GM12878 (cell line): ENCODE data around the gene ZNF417. TPM values are rescaled to one million over a fixed set of nuclear protein-coding genes. Genes with fewer than 3 reads are reported as not detected.

Experiments used
- ATAC-seq: fragments of 200-7000 bp; cut with Tn5 transposase; 3 replicates; pipeline ENCODE4 v1.9.1; 2020; ENCODE audit warnings: mild to moderate bottlenecking, moderate library complexity
- BruUV-seq: library from RNA; stranded (reverse); fragments of 400-500 nt; replicated peaks from 2 replicates; lab custom pipeline; 2021; lab: Mats Ljungman, UMichigan
- CTCF ChIA-PET: fragments of 300-600 bp; sonication (Branson Sonifier 250); formaldehyde crosslinking; extraction: SDS; loops from one replicate; lab custom pipeline; 2021; ENCODE audit warnings: inconsistent platforms; lab: Yijun Ruan, JAX
- POLR2A ChIA-PET: fragments of 350-600 bp; formaldehyde crosslinking; extraction: SDS; loops from one replicate; lab custom pipeline; 2021; ENCODE audit warnings: inconsistent platforms; lab: Charles Lee
- RAD21 ChIA-PET: fragments of 300-600 bp; sonication (Branson Sonifier 250); formaldehyde crosslinking; loops from one replicate; lab custom pipeline; 2023; ENCODE audit warnings: antibody characterized with exemption; ENCODE audit not compliant: unreplicated experiment; lab: Charles Lee
- SMC1A ChIA-PET: fragments of 300-600 bp; sonication (Branson Sonifier 250); formaldehyde crosslinking; loops from one replicate; lab custom pipeline; 2023; ENCODE audit not compliant: unreplicated experiment, uncharacterized antibody; lab: Charles Lee
- DNase-seq: peaks from one replicate; pipeline ENCODE4 v3.0.0-alpha.2; 2011; ENCODE audit warnings: low read depth, low spot score
- FAIRE-seq: peaks from 3 replicates; lab custom pipeline; 2011; peaks lifted over from hg19 to GRCh38; lab: Jason Lieb, UNC
- H2AFZ ChIP-seq: 2 replicates; pipeline ENCODE4 v1.6.0; 2011; ENCODE audit warnings: low read depth, low read length, control low read depth; ENCODE audit not compliant: control insufficient read depth
- H3K27ac ChIP-seq: 2 replicates; pipeline ENCODE4 v1.5.1; 2011; ENCODE audit warnings: control low read depth; ENCODE audit not compliant: control insufficient read depth, insufficient read depth
- H3K27me3 ChIP-seq, 2 experiments: replicated peaks in 1 of 2; 2 replicates each; pipeline versions ENCODE4 v1.6.0 to v1.6.1; 2011; ENCODE audit warnings: low read length in 1 of 2; ENCODE audit not compliant: control insufficient read depth in 2 of 2, insufficient read depth in 2 of 2
- H3K36me3 ChIP-seq, 2 experiments: 2 replicates each; pipeline ENCODE4 v1.5.1; 2011; ENCODE audit warnings: low read length in 1 of 2; ENCODE audit not compliant: control insufficient read depth in 2 of 2, insufficient read depth in 2 of 2
- H3K4me1 ChIP-seq: 2 replicates; pipeline ENCODE4 v1.6.1; 2011; ENCODE audit warnings: mild to moderate bottlenecking, low read length, moderate library complexity, mixed read lengths; ENCODE audit not compliant: control insufficient read depth, insufficient read depth
- H3K4me2 ChIP-seq: 2 replicates; pipeline ENCODE4 v1.6.0; 2011; ENCODE audit warnings: control low read depth; ENCODE audit not compliant: control insufficient read depth, insufficient read depth
- H3K4me3 ChIP-seq: fragments of 200-600 bp; sonication (generic); 2 replicates; pipeline ENCODE4 v1.5.1; 2016
- H3K79me2 ChIP-seq: 2 replicates; pipeline ENCODE4 v1.6.0; 2011; ENCODE audit warnings: low read length; ENCODE audit not compliant: control insufficient read depth, insufficient read depth
- H3K9ac ChIP-seq: 2 replicates; pipeline ENCODE4 v1.8.0; 2011; ENCODE audit warnings: low read length, control low read depth, mixed read lengths; ENCODE audit not compliant: control insufficient read depth, insufficient read depth
- H3K9me3 ChIP-seq: replicated peaks from 3 replicates; pipeline ENCODE4 v1.5.1; 2011; ENCODE audit warnings: mild to moderate bottlenecking, low read length; ENCODE audit not compliant: control insufficient read depth, insufficient read depth
- H4K20me1 ChIP-seq: 2 replicates; pipeline ENCODE4 v1.6.0; 2011; ENCODE audit not compliant: control insufficient read depth, insufficient read depth
- CHD4 ChIP-seq: fragments of 200-600 bp; sonication (generic); IDR thresholded peaks from 2 replicates; pipeline ENCODE4 v1.6.1; 2016; ENCODE audit warnings: mild to moderate bottlenecking
- CUX1 ChIP-seq: IDR thresholded peaks from 2 replicates; pipeline ENCODE4 v1.6.1; 2012; ENCODE audit warnings: improper control_type of control experiment, low read depth, low read length; ENCODE audit not compliant: insufficient replicate concordance
- DPF2 ChIP-seq: fragments of 450-650 bp; IDR thresholded peaks from 2 replicates; pipeline ENCODE4 v1.6.1; 2017; ENCODE audit warnings: mild to moderate bottlenecking
- FOXK2 ChIP-seq: fragments of 450-650 bp; IDR thresholded peaks from 2 replicates; pipeline ENCODE4 v1.6.1; 2017; ENCODE audit warnings: mild to moderate bottlenecking, moderate library complexity
- IKZF1 ChIP-seq: fragments of 450-650 bp; conservative IDR thresholded peaks from 2 replicates; pipeline ENCODE4 v1.6.1; 2017; ENCODE audit warnings: antibody characterized with exemption, mild to moderate bottlenecking
- KAT2A ChIP-seq: conservative IDR thresholded peaks from 2 replicates; pipeline ENCODE4 v1.6.1; 2011; ENCODE audit warnings: low read depth, low read length; ENCODE audit not compliant: control insufficient read depth
- POLR2AphosphoS2 ChIP-seq: IDR thresholded peaks from 2 replicates; pipeline ENCODE4 v1.6.1; 2011; ENCODE audit warnings: low read depth, mild to moderate bottlenecking, low read length, improper control_type of control experiment, moderate library complexity
- POLR2AphosphoS5 ChIP-seq: IDR thresholded peaks from 2 replicates; pipeline ENCODE4 v1.6.1; 2011; ENCODE audit warnings: mild to moderate bottlenecking, low read length, inconsistent platforms
- RBBP5 ChIP-seq: fragments of 200-600 bp; sonication (generic); conservative IDR thresholded peaks from 2 replicates; pipeline ENCODE4 v1.6.1; 2016
- RUNX3 ChIP-seq: IDR thresholded peaks from 2 replicates; pipeline ENCODE4 v1.6.1; 2012; ENCODE audit warnings: low read length, inconsistent platforms
- SP1 ChIP-seq: IDR thresholded peaks from one replicate; pipeline ENCODE4 v1.6.1; 2011; ENCODE audit warnings: low read depth, low read length
- STAT1 ChIP-seq: fragments of 450-650 bp; conservative IDR thresholded peaks from 2 replicates; pipeline ENCODE4 v1.6.1; 2014; ENCODE audit warnings: antibody characterized with exemption, mild to moderate bottlenecking
- TCF3 ChIP-seq: IDR thresholded peaks from 2 replicates; pipeline ENCODE4 v1.6.1; 2012; ENCODE audit warnings: low read depth, mild to moderate bottlenecking, low read length, borderline replicate concordance; ENCODE audit not compliant: insufficient read depth
- WGBS: methylation state at CpG from one replicate; pipeline ENCODE4 v1.1.6; 2016; ENCODE audit warnings: low lambda C conversion rate; ENCODE audit not compliant: insufficient replicate concordance, insufficient coverage; ENCODE audit errors: missing lambda C conversion rate; 5-methylcytosine and 5-hydroxymethylcytosine counted together
- in situ Hi-C: fragments of 300-500 bp; cut with MboI; formaldehyde crosslinking; loops from 9 replicates; pipeline ENCODE4 v1.14.3; 2018; ENCODE audit warnings: mixed read lengths
- intact Hi-C: fragments of 100-400 bp; cut with micrococcal nuclease; formaldehyde crosslinking; loops from one replicate; pipeline ENCODE4 v1.14.2; 2022; ENCODE audit not compliant: unreplicated experiment
- polyA plus RNA-seq, 11 experiments: library from polyadenylated mRNA; depleted of rRNA in 4 of 11; unstranded in 6 of 11; stranded (reverse) in 5 of 11; fragments of >200 nt; fragmentation: Nextera tagmentation in 4 of 11; fragmentation: Illumina TruSeq in 1 of 11; extraction: Ambion mirVana in 4 of 11; extraction: Trizol in 1 of 11; gene quantifications; 1 replicate in 1 of 11; 2 replicates in 10 of 11; pipeline versions ENCODE4 v1.2.1 to v1.2.3, GENCODE V29; 2011 to 2016; ENCODE audit warnings: inconsistent platforms in 2 of 11, missing spikeins in 2 of 11, low read depth in 1 of 11
- total RNA-seq, 4 experiments: library from RNA; depleted of rRNA in 3 of 4; stranded (reverse); fragments of >200 nt in 3 of 4; fragmentation: Illumina TruSeq in 1 of 4; extraction: Trizol in 1 of 4; gene quantifications; 2 replicates each; pipeline versions ENCODE4 v1.2.1 to v1.2.3, GENCODE V29; 2013 to 2021
- TF ChIP-seq, protein P1 (sequence below), 3 experiments: IDR thresholded peaks in 2 of 3; conservative IDR thresholded peaks in 1 of 3; 2 replicates each; pipeline ENCODE4 v1.5.1; 2011; ENCODE audit warnings: low read depth in 3 of 3, low read length in 3 of 3, mild to moderate bottlenecking in 3 of 3, control low read depth in 2 of 3, moderate library complexity in 2 of 3, inconsistent platforms in 1 of 3, mixed read lengths in 1 of 3; ENCODE audit not compliant: control insufficient read depth in 2 of 3, insufficient read depth in 1 of 3; ENCODE audit errors: extremely low read depth in 1 of 3
- TF ChIP-seq, protein P2 (sequence below): fragments of 450-650 bp; IDR thresholded peaks from 2 replicates; pipeline ENCODE4 v1.6.1; 2014; ENCODE audit warnings: mild to moderate bottlenecking
- TF ChIP-seq, protein P3 (sequence below): IDR thresholded peaks from 2 replicates; pipeline ENCODE4 v1.6.1; 2012; ENCODE audit warnings: low read depth, low read length, improper control_type of control experiment

The ZNF417 gene
- total and polyA plus RNA-seq, 10 of the 15 experiments (the other 5 are each of a cell fraction or from before 2014, with no cell fraction given), result 1.3 to 13.6 (median 6.5) TPM

- intact Hi-C loops (no loop called here), in situ Hi-C loops (no loop called here)
- CTCF ChIA-PET, result no interaction called here
- H2AFZ ChIP-seq, result peak within 1 kb of the TSS; percentile 75
- WGBS, result 9% methylated on average over 50 of the region's 54 CpGs
- TSS peak; percentile 73 for BruUV-seq
- H3K36me3 ChIP-seq, result no peaks in the 10 kb centered on the region; a peak in 1 of 4 replicates
- DNase-seq (peak; percentile 55), ATAC-seq (peak; percentile 98), FAIRE-seq (peak; percentile 93)
- SMC1A ChIA-PET, result no interaction called here
- POLR2A ChIA-PET, result no interaction called here
- peak within 1 kb of the TSS; percentile 79 for H3K4me2 ChIP-seq
- H3K4me1 ChIP-seq, result no peaks in the 10 kb centered on the region
- H3K27ac ChIP-seq, result peak within 1 kb of the TSS; percentile 46; the same call in 1 of the 2 replicates
- peaks cover 33% of the 10 kb centered on the region; the same call in 2 of the 3 replicates for H3K9me3 ChIP-seq
- peak within 1 kb of the TSS; percentile 80 for H3K4me3 ChIP-seq
- H3K27me3 ChIP-seq, result no peaks in the 10 kb centered on the region
- H3K9ac ChIP-seq, result peak within 1 kb of the TSS; percentile 56; the same call in 1 of the 2 replicates
- H4K20me1 ChIP-seq, result no peaks in the 10 kb centered on the region
- RAD21 ChIA-PET, result no interaction called here
- no peaks in the 10 kb centered on the region for H3K79me2 ChIP-seq
- no peak for TF ChIP-seq FOXK2
- TF ChIP-seq SP1, result peak; percentile 81
- TF ChIP-seq, protein P1, sequence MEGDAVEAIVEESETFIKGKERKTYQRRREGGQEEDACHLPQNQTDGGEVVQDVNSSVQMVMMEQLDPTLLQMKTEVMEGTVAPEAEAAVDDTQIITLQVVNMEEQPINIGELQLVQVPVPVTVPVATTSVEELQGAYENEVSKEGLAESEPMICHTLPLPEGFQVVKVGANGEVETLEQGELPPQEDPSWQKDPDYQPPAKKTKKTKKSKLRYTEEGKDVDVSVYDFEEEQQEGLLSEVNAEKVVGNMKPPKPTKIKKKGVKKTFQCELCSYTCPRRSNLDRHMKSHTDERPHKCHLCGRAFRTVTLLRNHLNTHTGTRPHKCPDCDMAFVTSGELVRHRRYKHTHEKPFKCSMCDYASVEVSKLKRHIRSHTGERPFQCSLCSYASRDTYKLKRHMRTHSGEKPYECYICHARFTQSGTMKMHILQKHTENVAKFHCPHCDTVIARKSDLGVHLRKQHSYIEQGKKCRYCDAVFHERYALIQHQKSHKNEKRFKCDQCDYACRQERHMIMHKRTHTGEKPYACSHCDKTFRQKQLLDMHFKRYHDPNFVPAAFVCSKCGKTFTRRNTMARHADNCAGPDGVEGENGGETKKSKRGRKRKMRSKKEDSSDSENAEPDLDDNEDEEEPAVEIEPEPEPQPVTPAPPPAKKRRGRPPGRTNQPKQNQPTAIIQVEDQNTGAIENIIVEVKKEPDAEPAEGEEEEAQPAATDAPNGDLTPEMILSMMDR (IDR thresholded peaks at IDR 0.05 in 2 of 3, conservative IDR thresholded peaks at IDR 0.05 in 1 of 3; ENCODE audit: control insufficient read depth in 2 of 3, extremely low read depth in 1 of 3, insufficient read depth in 1 of 3, low read depth in 3 of 3, low read length in 3 of 3), result no peak
- TF ChIP-seq KAT2A, result no peak
- TF ChIP-seq CHD4, result no peak
- peak; percentile 71 for TF ChIP-seq POLR2AphosphoS5
- no peak for TF ChIP-seq POLR2AphosphoS2
- TF ChIP-seq CUX1, result no peak
- TF ChIP-seq IKZF1, result peak; percentile 59; the same call in 1 of the 2 replicates
- peak; percentile 53; the same call in 1 of the 2 replicates for TF ChIP-seq DPF2
- TF ChIP-seq, protein P2, sequence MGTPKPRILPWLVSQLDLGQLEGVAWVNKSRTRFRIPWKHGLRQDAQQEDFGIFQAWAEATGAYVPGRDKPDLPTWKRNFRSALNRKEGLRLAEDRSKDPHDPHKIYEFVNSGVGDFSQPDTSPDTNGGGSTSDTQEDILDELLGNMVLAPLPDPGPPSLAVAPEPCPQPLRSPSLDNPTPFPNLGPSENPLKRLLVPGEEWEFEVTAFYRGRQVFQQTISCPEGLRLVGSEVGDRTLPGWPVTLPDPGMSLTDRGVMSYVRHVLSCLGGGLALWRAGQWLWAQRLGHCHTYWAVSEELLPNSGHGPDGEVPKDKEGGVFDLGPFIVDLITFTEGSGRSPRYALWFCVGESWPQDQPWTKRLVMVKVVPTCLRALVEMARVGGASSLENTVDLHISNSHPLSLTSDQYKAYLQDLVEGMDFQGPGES, result no peak
- no peak for TF ChIP-seq STAT1
- no peak for TF ChIP-seq TCF3
- TF ChIP-seq, protein P3, sequence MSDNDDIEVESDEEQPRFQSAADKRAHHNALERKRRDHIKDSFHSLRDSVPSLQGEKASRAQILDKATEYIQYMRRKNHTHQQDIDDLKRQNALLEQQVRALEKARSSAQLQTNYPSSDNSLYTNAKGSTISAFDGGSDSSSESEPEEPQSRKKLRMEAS, result peak; percentile 24; the same call in 1 of the 2 replicates
- TF ChIP-seq RBBP5, result no peak
- TF ChIP-seq RUNX3, result peak; percentile 75
Measured at GRCh38 chr19:57934820-57935665, 18.7 kb upstream of the ZNF417 start, which contains the start of gene ZNF418. Gene ZNF418 (minus strand): TSS chr19:57935402. CDS start chr19:57933822, 1,580 bp downstream.
